Neural progenitor cell (in vitro differentiated cells): ENCODE measurements around the gene KIAA0930. TPM values are rescaled to one million over a fixed set of nuclear protein-coding genes. Genes with fewer than 3 reads are reported as not detected.

Source experiments
- DNase-seq: peaks from one replicate; pipeline ENCODE4 v3.0.0-alpha.2; 2016; ENCODE audit warnings: low spot score
- H2AFZ ChIP-seq: fragments of 200-600 bp; sonication (generic); replicated peaks from 2 replicates; pipeline ENCODE4 v1.6.1; 2016; ENCODE audit warnings: antibody characterized with exemption
- H3F3A ChIP-seq: fragments of 200-600 bp; sonication (generic); 2 replicates; pipeline ENCODE4 v1.6.1; 2016; ENCODE audit warnings: antibody characterized with exemption, low read depth
- H3K27ac ChIP-seq: fragments of 200-600 bp; sonication (generic); 2 replicates; pipeline ENCODE4 v1.5.1; 2016; ENCODE audit warnings: mild to moderate bottlenecking
- H3K27me3 ChIP-seq: fragments of 200-600 bp; sonication (generic); 2 replicates; pipeline ENCODE4 v1.6.1; 2016; ENCODE audit warnings: mild to moderate bottlenecking, moderate library complexity
- H3K36me3 ChIP-seq: fragments of 200-600 bp; sonication (generic); 2 replicates; pipeline ENCODE4 v1.5.1; 2016
- H3K4me1 ChIP-seq: fragments of 200-600 bp; sonication (generic); 2 replicates; pipeline ENCODE4 v1.6.1; 2016; ENCODE audit warnings: mixed run types
- H3K4me2 ChIP-seq: fragments of 200-600 bp; sonication (generic); 2 replicates; pipeline ENCODE4 v1.6.1; 2016
- H3K4me3 ChIP-seq: fragments of 200-600 bp; sonication (generic); 2 replicates; pipeline ENCODE4 v1.5.1; 2016
- H3K79me2 ChIP-seq: fragments of 200-600 bp; sonication (generic); 2 replicates; pipeline ENCODE4 v1.6.1; 2016; ENCODE audit warnings: low read depth
- H3K9ac ChIP-seq: fragments of 200-600 bp; sonication (generic); 2 replicates; pipeline ENCODE4 v1.6.1; 2016
- H3K9me3 ChIP-seq: fragments of 200-600 bp; sonication (generic); 2 replicates; pipeline ENCODE4 v1.5.1; 2016; ENCODE audit warnings: low read depth
- H4K20me1 ChIP-seq: fragments of 200-600 bp; sonication (generic); 2 replicates; pipeline ENCODE4 v1.6.1; 2016; ENCODE audit warnings: low read depth
- H3K27ac Mint-ChIP-seq: 3 replicates; pipeline ENCODE4 v1.8.0; 2021; ENCODE audit warnings: mixed read lengths
- H3K27me3 Mint-ChIP-seq: 2 replicates; pipeline ENCODE4 v1.8.0; 2022; ENCODE audit warnings: low read depth, mild to moderate bottlenecking, inconsistent platforms, moderate library complexity, mixed read lengths; ENCODE audit not compliant: insufficient read depth
- H3K36me3 Mint-ChIP-seq: 3 replicates; pipeline ENCODE4 v1.8.0; 2021; ENCODE audit warnings: mixed read lengths
- H3K4me1 Mint-ChIP-seq: 3 replicates; pipeline ENCODE4 v1.8.0; 2021; ENCODE audit warnings: mixed read lengths
- H3K4me3 Mint-ChIP-seq: 3 replicates; pipeline ENCODE4 v1.8.0; 2021; ENCODE audit warnings: mild to moderate bottlenecking, moderate library complexity, mixed read lengths
- H3K9me3 Mint-ChIP-seq: 3 replicates; pipeline ENCODE4 v1.8.0; 2020; ENCODE audit warnings: mixed read lengths
- CTCF ChIP-seq: fragments of 200-600 bp; sonication (generic); IDR thresholded peaks from 2 replicates; pipeline ENCODE4 v1.5.1; 2017; ENCODE audit warnings: antibody characterized with exemption, mild to moderate bottlenecking
- EZH2 ChIP-seq: fragments of 200-600 bp; sonication (generic); IDR thresholded peaks from 2 replicates; pipeline ENCODE4 v1.6.1; 2017; ENCODE audit warnings: antibody characterized with exemption, mild to moderate bottlenecking, moderate library complexity
- EZH2phosphoT487 ChIP-seq: fragments of 200-600 bp; sonication (generic); IDR thresholded peaks from 2 replicates; pipeline ENCODE4 v1.6.1; 2017; ENCODE audit warnings: antibody characterized with exemption
- total RNA-seq: library from RNA; depleted of rRNA; stranded (reverse); fragments of >200 nt; gene quantifications from 2 replicates; pipeline ENCODE4 v1.2.3, GENCODE V29; 2015; ENCODE audit warnings: low replicate concordance

Gene KIAA0930
- total RNA-seq, 1 donor from 2014 or later = 15.0 TPM

- H3K27me3 Mint-ChIP-seq = peaks cover 24% of the 10 kb centered on the region
- H3K4me1 Mint-ChIP-seq = peaks cover 30% of the 10 kb centered on the region
- no peak overlapping the region for H3K4me3 ChIP-seq
- no peak overlapping the region for H3K27ac Mint-ChIP-seq
- DNase-seq = no peak
- TF ChIP-seq CTCF = peak; percentile 19
- TF ChIP-seq EZH2 = no peak
- no peaks in the 10 kb centered on the region for H3K36me3 Mint-ChIP-seq
- H3K27ac ChIP-seq = no peak overlapping the region
- H3K9me3 ChIP-seq = no peaks in the 10 kb centered on the region
- H3F3A ChIP-seq = peaks cover 17% of the 10 kb centered on the region
- no peak overlapping the region for H3K9ac ChIP-seq
- H3K36me3 ChIP-seq = no peaks in the 10 kb centered on the region
- no peak overlapping the region for H2AFZ ChIP-seq
- H3K27me3 ChIP-seq = peaks cover 24% of the 10 kb centered on the region
- H3K9me3 Mint-ChIP-seq = no peaks in the 10 kb centered on the region
- peaks cover 24% of the 10 kb centered on the region for H4K20me1 ChIP-seq
- no peaks in the 10 kb centered on the region for H3K79me2 ChIP-seq
- no peak overlapping the region for H3K4me2 ChIP-seq
- H3K4me3 Mint-ChIP-seq = no peak overlapping the region
- H3K4me1 ChIP-seq = peaks cover 12% of the 10 kb centered on the region
Observed at GRCh38 chr22:45242778-45243191, 2.1 kb upstream of the KIAA0930 start.

- Histone ChIP-seq H3K4me3 (peak overlapping the region; percentile 55), H3K4me1 (peaks cover 22% of the 10 kb centered on the region), H3K36me3 (no peaks in the 10 kb centered on the region), H3K9me3 (no peaks in the 10 kb centered on the region), H2AFZ (no peak overlapping the region), H4K20me1 (peaks cover 49% of the 10 kb centered on the region), H3K9ac (no peak overlapping the region), H3F3A (peaks cover 17% of the 10 kb centered on the region), H3K27ac (no peak overlapping the region), H3K4me2 (peak overlapping the region; percentile 76), H3K27me3 (peaks cover 24% of the 10 kb centered on the region), H3K79me2 (no peaks in the 10 kb centered on the region)
- peak overlapping the region; percentile 95 for H3K4me3 Mint-ChIP-seq
- H3K4me1 Mint-ChIP-seq = peaks cover 31% of the 10 kb centered on the region
- TF ChIP-seq EZH2 = no peak
- TF ChIP-seq CTCF = no peak
- no peak for TF ChIP-seq EZH2phosphoT487
- H3K36me3 Mint-ChIP-seq = no peaks in the 10 kb centered on the region
- peak; percentile 43 for DNase-seq
- H3K27ac Mint-ChIP-seq = no peak overlapping the region
- peaks cover 27% of the 10 kb centered on the region for H3K27me3 Mint-ChIP-seq
- H3K9me3 Mint-ChIP-seq = no peaks in the 10 kb centered on the region
Observed at GRCh38 chr22:45240104-45240809, 437 bp downstream of the KIAA0930 start.

- peaks cover 55% of the 10 kb centered on the region for H4K20me1 ChIP-seq
- no peaks in the 10 kb centered on the region for H3K9me3 ChIP-seq
- no peak overlapping the region for H2AFZ ChIP-seq
- Mint-ChIP-seq H3K27me3 (peaks cover 27% of the 10 kb centered on the region), H3K36me3 (no peaks in the 10 kb centered on the region), H3K4me3 (peak overlapping the region; percentile 95), H3K27ac (peak overlapping the region; percentile 42), H3K4me1 (peaks cover 31% of the 10 kb centered on the region), H3K9me3 (no peaks in the 10 kb centered on the region)
- peaks cover 17% of the 10 kb centered on the region for H3F3A ChIP-seq
- no peak overlapping the region for H3K27ac ChIP-seq
- H3K79me2 ChIP-seq = no peaks in the 10 kb centered on the region
- peak overlapping the region; percentile 76 for H3K4me2 ChIP-seq
- TF ChIP-seq EZH2phosphoT487 (no peak), CTCF (no peak), EZH2 (no peak)
- DNase-seq = no peak
- H3K27me3 ChIP-seq = peaks cover 24% of the 10 kb centered on the region
- peaks cover 22% of the 10 kb centered on the region for H3K4me1 ChIP-seq
- no peak overlapping the region for H3K9ac ChIP-seq
- H3K36me3 ChIP-seq = no peaks in the 10 kb centered on the region
- H3K4me3 ChIP-seq = peak overlapping the region; percentile 55
Observed at GRCh38 chr22:45239681-45240051, 1.0 kb downstream of the KIAA0930 start.
